Endothelial cell (in vitro differentiated cells): ENCODE data around the gene KLHL25. TPM values are rescaled to one million over a fixed set of nuclear protein-coding genes. Genes with fewer than 3 reads are reported as not detected.

Experiments
- DNase-seq: peaks from one replicate; pipeline ENCODE4 v3.0.0; 2021; ENCODE audit warnings: low spot score
- H3K27ac Mint-ChIP-seq: one replicate; pipeline ENCODE4 v1.8.0; 2021; ENCODE audit warnings: mixed read lengths, inconsistent platforms; ENCODE audit not compliant: unreplicated experiment
- H3K27me3 Mint-ChIP-seq: one replicate; pipeline ENCODE4 v1.8.0; 2021; ENCODE audit warnings: mild to moderate bottlenecking, moderate library complexity, mixed read lengths, inconsistent platforms; ENCODE audit not compliant: unreplicated experiment
- H3K36me3 Mint-ChIP-seq: one replicate; pipeline ENCODE4 v1.8.0; 2021; ENCODE audit warnings: mild to moderate bottlenecking, low read depth, mixed read lengths, inconsistent platforms; ENCODE audit not compliant: unreplicated experiment
- H3K4me1 Mint-ChIP-seq: one replicate; pipeline ENCODE4 v1.8.0; 2021; ENCODE audit warnings: mild to moderate bottlenecking, mixed read lengths, inconsistent platforms; ENCODE audit not compliant: unreplicated experiment
- H3K4me3 Mint-ChIP-seq: one replicate; pipeline ENCODE4 v1.8.0; 2021; ENCODE audit warnings: mild to moderate bottlenecking, mixed read lengths, inconsistent platforms; ENCODE audit not compliant: unreplicated experiment
- H3K9me3 Mint-ChIP-seq: one replicate; pipeline ENCODE4 v1.8.0; 2021; ENCODE audit warnings: mixed read lengths, inconsistent platforms; ENCODE audit not compliant: unreplicated experiment
- CTCF ChIP-seq: fragments of 200-600 bp; sonication (generic); IDR thresholded peaks from one replicate; pipeline ENCODE4 v1.5.0; 2021; ENCODE audit warnings: antibody characterized with exemption; ENCODE audit not compliant: unreplicated experiment
- total RNA-seq: library from RNA; stranded (reverse); fragmentation: NEBNext Ultra II Directional; extraction: Animal tissue kit (Norgen Biotek cat#: 25700); gene quantifications from one replicate; pipeline ENCODE4 v1.2.1, GENCODE V29; 2021; ENCODE audit not compliant: unreplicated experiment

The KLHL25 gene
- total RNA-seq, 1 donor from 2014 or later: 7.4 TPM

- peak; percentile 50 for DNase-seq
- peak overlapping the region; percentile 72 for H3K27ac Mint-ChIP-seq
- TF ChIP-seq CTCF: no peak
- H3K4me1 Mint-ChIP-seq: peaks cover 13% of the 10 kb centered on the region
- peaks cover 16% of the 10 kb centered on the region for H3K36me3 Mint-ChIP-seq
- H3K27me3 Mint-ChIP-seq: peaks cover 5% of the 10 kb centered on the region
- H3K4me3 Mint-ChIP-seq: peak overlapping the region; percentile 97
- no peaks in the 10 kb centered on the region for H3K9me3 Mint-ChIP-seq
These were observed 806 bp downstream of the KLHL25 start for GRCh38 chr15:85793641-85794597.

GRCh38 chr15:85792912-85793590, 1.7 kb downstream of the KLHL25 start:
- TF ChIP-seq CTCF: no peak
- H3K27me3 Mint-ChIP-seq: peaks cover 5% of the 10 kb centered on the region
- peaks cover 16% of the 10 kb centered on the region for H3K36me3 Mint-ChIP-seq
- no peak overlapping the region for H3K27ac Mint-ChIP-seq
- no peaks in the 10 kb centered on the region for H3K9me3 Mint-ChIP-seq
- no peak for DNase-seq
- H3K4me3 Mint-ChIP-seq: peak overlapping the region; percentile 97
- peaks cover 16% of the 10 kb centered on the region for H3K4me1 Mint-ChIP-seq

GRCh38 chr15:85792102-85792731, 2.5 kb downstream of the KLHL25 start:
- TF ChIP-seq CTCF: no peak
- Mint-ChIP-seq H3K4me1 (peaks cover 20% of the 10 kb centered on the region), H3K27ac (no peak overlapping the region), H3K9me3 (no peaks in the 10 kb centered on the region), H3K36me3 (peaks cover 16% of the 10 kb centered on the region), H3K27me3 (peaks cover 5% of the 10 kb centered on the region), H3K4me3 (no peak overlapping the region)
- DNase-seq: no peak

- Mint-ChIP-seq H3K4me1 (peaks cover 30% of the 10 kb centered on the region), H3K27ac (no peak overlapping the region), H3K9me3 (no peaks in the 10 kb centered on the region), H3K36me3 (peaks cover 13% of the 10 kb centered on the region), H3K27me3 (peaks cover 4% of the 10 kb centered on the region), H3K4me3 (no peak overlapping the region)
- TF ChIP-seq CTCF: no peak
- DNase-seq: no peak
These were observed 5.2 kb downstream of the KLHL25 start for GRCh38 chr15:85789496-85789875.
